ENCODE data around the gene DAPK1. TPM values are rescaled to one million over a fixed set of nuclear protein-coding genes. Genes with fewer than 3 reads are reported as not detected.

The DAPK1 gene
- total and polyA plus RNA-seq, 5 donors from 2014 or later, result 0.14 to 3.5 (median 0.42) TPM; not detected in 2

GRCh38 chr9:87503927-87504326, 6.3 kb downstream of the DAPK1 start:
- H3K9me3 Mint-ChIP-seq, result peaks cover 0 to 3% (median 0%) of the 10 kb centered on the region in 7 donors
- H3K4me3 Mint-ChIP-seq, result no peak overlapping the region
- no peak overlapping the region for H3K4me3 ChIP-seq (ENCODE audit: low read depth, low read length)
- H3K36me3 Mint-ChIP-seq, result no peaks in the 10 kb centered on the region
- ATAC-seq (ENCODE audit: low read depth in 2 of 2) (no peak), DNase-seq (no peak)
- H3K4me1 Mint-ChIP-seq, result peaks cover 0 to 6% (median 3%) of the 10 kb centered on the region in 4 donors
- peaks cover 20% of the 10 kb centered on the region for H3K27me3 Mint-ChIP-seq
- H3K36me3 ChIP-seq (ENCODE audit: control insufficient read depth, insufficient read depth, low read length), result no peaks in the 10 kb centered on the region
- no peak overlapping the region for H3K27ac ChIP-seq (ENCODE audit: insufficient read depth, low read length, poor library complexity, severe bottlenecking)
- H3K27me3 ChIP-seq (ENCODE audit: control insufficient read depth, insufficient read depth, low read length), result peaks cover 2% of the 10 kb centered on the region
- H3K27ac Mint-ChIP-seq, result no peak overlapping the region
- no peaks in the 10 kb centered on the region for H3K4me1 ChIP-seq (ENCODE audit: control insufficient read depth, insufficient read depth, low read length, poor library complexity, severe bottlenecking)
- no peaks in the 10 kb centered on the region for H3K9me3 ChIP-seq (ENCODE audit: control insufficient read depth in 2 of 2, low read length in 2 of 2)

- H3K4me3 ChIP-seq (ENCODE audit: low read depth, low read length), result no peak overlapping the region
- no peak overlapping the region for H3K27ac Mint-ChIP-seq
- peaks cover 0 to 2% (median under 1%) of the 10 kb centered on the region in 4 donors for H3K4me1 Mint-ChIP-seq
- H3K36me3 Mint-ChIP-seq, result no peaks in the 10 kb centered on the region
- peaks cover 2% of the 10 kb centered on the region for H3K27me3 ChIP-seq (ENCODE audit: control insufficient read depth, insufficient read depth, low read length)
- H3K27ac ChIP-seq (ENCODE audit: insufficient read depth, low read length, poor library complexity, severe bottlenecking), result no peak overlapping the region
- peaks cover 10% of the 10 kb centered on the region for H3K27me3 Mint-ChIP-seq
- H3K36me3 ChIP-seq (ENCODE audit: control insufficient read depth, insufficient read depth, low read length), result no peaks in the 10 kb centered on the region
- ATAC-seq (ENCODE audit: low read depth in 2 of 2) (no peak), DNase-seq (no peak)
- H3K9me3 Mint-ChIP-seq, result peaks cover 0 to 5% (median 0%) of the 10 kb centered on the region in 7 donors
- no peak overlapping the region for H3K4me3 Mint-ChIP-seq
- no peaks in the 10 kb centered on the region for H3K4me1 ChIP-seq (ENCODE audit: control insufficient read depth, insufficient read depth, low read length, poor library complexity, severe bottlenecking)
- H3K9me3 ChIP-seq (ENCODE audit: control insufficient read depth in 2 of 2, low read length in 2 of 2), result no peaks in the 10 kb centered on the region
Observed at GRCh38 chr9:87504938-87505337, 7.3 kb downstream of the DAPK1 start.

- DNase-seq, result no peak
- Mint-ChIP-seq H3K4me3 (no peak overlapping the region), H3K9me3 (peaks cover 0 to 5% (median 0%) of the 10 kb centered on the region in 7 donors), H3K36me3 (no peaks in the 10 kb centered on the region), H3K27me3 (peaks cover 5% of the 10 kb centered on the region), H3K27ac (no peak overlapping the region), H3K4me1 (no peaks in the 10 kb centered on the region)
- ATAC-seq (ENCODE audit: low read depth in 2 of 2), result no peak
- no peaks in the 10 kb centered on the region for H3K4me1 ChIP-seq (ENCODE audit: control insufficient read depth, insufficient read depth, low read length, poor library complexity, severe bottlenecking)
- no peak overlapping the region for H3K27ac ChIP-seq (ENCODE audit: insufficient read depth, low read length, poor library complexity, severe bottlenecking)
- no peaks in the 10 kb centered on the region for H3K36me3 ChIP-seq (ENCODE audit: control insufficient read depth, insufficient read depth, low read length)
- no peaks in the 10 kb centered on the region for H3K9me3 ChIP-seq (ENCODE audit: control insufficient read depth in 2 of 2, low read length in 2 of 2)
- H3K4me3 ChIP-seq (ENCODE audit: low read depth, low read length), result no peak overlapping the region
- H3K27me3 ChIP-seq (ENCODE audit: control insufficient read depth, insufficient read depth, low read length), result peaks cover 2% of the 10 kb centered on the region
Observed at GRCh38 chr9:87505869-87506678, 8.4 kb downstream of the DAPK1 start.

- Histone ChIP-seq H3K27ac (ENCODE audit: insufficient read depth, low read length, poor library complexity, severe bottlenecking) (no peak overlapping the region), H3K27me3 (ENCODE audit: control insufficient read depth, insufficient read depth, low read length) (peaks cover 2% of the 10 kb centered on the region), H3K4me1 (ENCODE audit: control insufficient read depth, insufficient read depth, low read length, poor library complexity, severe bottlenecking) (no peaks in the 10 kb centered on the region), H3K4me3 (ENCODE audit: low read depth, low read length) (no peak overlapping the region), H3K36me3 (ENCODE audit: control insufficient read depth, insufficient read depth, low read length) (no peaks in the 10 kb centered on the region), H3K9me3 (ENCODE audit: control insufficient read depth in 2 of 2, low read length in 2 of 2) (no peaks in the 10 kb centered on the region)
- ATAC-seq (ENCODE audit: low read depth in 2 of 2) (no peak), DNase-seq (no peak)
- no peaks in the 10 kb centered on the region for H3K36me3 Mint-ChIP-seq
- no peak overlapping the region for H3K4me3 Mint-ChIP-seq
- H3K4me1 Mint-ChIP-seq, result no peaks in the 10 kb centered on the region
- H3K9me3 Mint-ChIP-seq, result peaks cover 0 to 3% (median 0%) of the 10 kb centered on the region in 7 donors
- peaks cover 5% of the 10 kb centered on the region for H3K27me3 Mint-ChIP-seq
- H3K27ac Mint-ChIP-seq, result no peak overlapping the region
Observed at GRCh38 chr9:87507576-87507975, 9.9 kb downstream of the DAPK1 start.

GRCh38 chr9:87510252-87510683, 12.6 kb downstream of the DAPK1 start:
- no peak for ATAC-seq (ENCODE audit: low read depth in 2 of 2)
- H3K4me3 ChIP-seq (ENCODE audit: low read depth, low read length), result no peak overlapping the region
- DNase-seq, result no peak
- H3K4me3 Mint-ChIP-seq, result no peak overlapping the region
- H3K27ac Mint-ChIP-seq, result no peak overlapping the region
- H3K27me3 Mint-ChIP-seq, result no peaks in the 10 kb centered on the region
- H3K9me3 ChIP-seq (ENCODE audit: control insufficient read depth in 2 of 2, low read length in 2 of 2), result no peaks in the 10 kb centered on the region
- peaks cover 0 to 3% (median 0%) of the 10 kb centered on the region in 7 donors for H3K9me3 Mint-ChIP-seq
- no peaks in the 10 kb centered on the region for H3K4me1 Mint-ChIP-seq
- no peaks in the 10 kb centered on the region for H3K27me3 ChIP-seq (ENCODE audit: control insufficient read depth, insufficient read depth, low read length)
- H3K36me3 Mint-ChIP-seq, result no peaks in the 10 kb centered on the region
- H3K36me3 ChIP-seq (ENCODE audit: control insufficient read depth, insufficient read depth, low read length), result no peaks in the 10 kb centered on the region
- no peak overlapping the region for H3K27ac ChIP-seq (ENCODE audit: insufficient read depth, low read length, poor library complexity, severe bottlenecking)
- H3K4me1 ChIP-seq (ENCODE audit: control insufficient read depth, insufficient read depth, low read length, poor library complexity, severe bottlenecking), result no peaks in the 10 kb centered on the region

- Mint-ChIP-seq H3K36me3 (no peaks in the 10 kb centered on the region), H3K27me3 (no peaks in the 10 kb centered on the region), H3K27ac (no peak overlapping the region), H3K9me3 (peaks cover 0 to 4% (median 0%) of the 10 kb centered on the region in 7 donors), H3K4me3 (no peak overlapping the region), H3K4me1 (no peaks in the 10 kb centered on the region)
- H3K4me1 ChIP-seq (ENCODE audit: control insufficient read depth, insufficient read depth, low read length, poor library complexity, severe bottlenecking), result no peaks in the 10 kb centered on the region
- no peak for ATAC-seq (ENCODE audit: low read depth in 2 of 2)
- H3K36me3 ChIP-seq (ENCODE audit: control insufficient read depth, insufficient read depth, low read length), result no peaks in the 10 kb centered on the region
- no peak for DNase-seq
- no peaks in the 10 kb centered on the region for H3K9me3 ChIP-seq (ENCODE audit: control insufficient read depth in 2 of 2, low read length in 2 of 2)
- H3K27me3 ChIP-seq (ENCODE audit: control insufficient read depth, insufficient read depth, low read length), result no peaks in the 10 kb centered on the region
- no peak overlapping the region for H3K4me3 ChIP-seq (ENCODE audit: low read depth, low read length)
- no peak overlapping the region for H3K27ac ChIP-seq (ENCODE audit: insufficient read depth, low read length, poor library complexity, severe bottlenecking)
Observed at GRCh38 chr9:87512311-87512710, 14.6 kb downstream of the DAPK1 start.

GRCh38 chr9:87513161-87513560, 15.5 kb downstream of the DAPK1 start:
- DNase-seq, result no peak

More at GRCh38 chr9:87513161-87513560, 15.5 kb downstream of the DAPK1 start:
- H3K9me3 ChIP-seq (ENCODE audit: control insufficient read depth in 2 of 2, low read length in 2 of 2), result no peaks in the 10 kb centered on the region
- H3K4me1 ChIP-seq (ENCODE audit: control insufficient read depth, insufficient read depth, low read length, poor library complexity, severe bottlenecking), result no peaks in the 10 kb centered on the region
- no peak overlapping the region for H3K4me3 ChIP-seq (ENCODE audit: low read depth, low read length)
- Mint-ChIP-seq H3K9me3 (peaks cover 0 to 4% (median 0%) of the 10 kb centered on the region in 7 donors), H3K36me3 (no peaks in the 10 kb centered on the region), H3K4me3 (no peak overlapping the region), H3K4me1 (no peaks in the 10 kb centered on the region), H3K27me3 (no peaks in the 10 kb centered on the region), H3K27ac (no peak overlapping the region)
- no peaks in the 10 kb centered on the region for H3K27me3 ChIP-seq (ENCODE audit: control insufficient read depth, insufficient read depth, low read length)
- H3K27ac ChIP-seq (ENCODE audit: insufficient read depth, low read length, poor library complexity, severe bottlenecking), result no peak overlapping the region
- no peaks in the 10 kb centered on the region for H3K36me3 ChIP-seq (ENCODE audit: control insufficient read depth, insufficient read depth, low read length)
- no peak for ATAC-seq (ENCODE audit: low read depth in 2 of 2)

Measured in CD4-positive, CD25-positive, alpha-beta regulatory T cell (primary cell).